HCT116 (cell line): ENCODE results near the gene AHNAK. TPM values are rescaled to one million over a fixed set of nuclear protein-coding genes. Genes with fewer than 3 reads are reported as not detected.

Experiments
- ATAC-seq: fragments of 200-7000 bp; cut with Tn5 transposase; 2 replicates; pipeline ENCODE4 v1.9.1; 2020; ENCODE audit warnings: mild to moderate bottlenecking, moderate library complexity
- BruUV-seq: library from RNA; stranded (reverse); fragments of 400-500 nt; replicated peaks from 2 replicates; lab custom pipeline; 2021; lab: Mats Ljungman, UMichigan
- CTCF ChIA-PET: fragments of 300-600 bp; sonication (Branson Sonifier 250); formaldehyde crosslinking; loops from one replicate; lab custom pipeline; 2021; ENCODE audit warnings: antibody characterized with exemption; lab: Charles Lee
- POLR2A ChIA-PET: fragments of 300-600, 350-600 bp; sonication (Branson Sonifier 250); formaldehyde crosslinking; loops from one replicate; lab custom pipeline; 2021; ENCODE audit warnings: antibody characterized with exemption; lab: Charles Lee
- RAD21 ChIA-PET, 2 experiments: fragments of 300-600 bp; sonication (Branson Sonifier 250); formaldehyde crosslinking; loops; one replicate each; lab custom pipeline; 2023; ENCODE audit warnings: low total read pairs in 2 of 2; ENCODE audit not compliant: uncharacterized antibody in 2 of 2, unreplicated experiment in 2 of 2, low non-redundant PET in 1 of 2; lab: Charles Lee
- DNase-seq: peaks from one replicate; pipeline ENCODE4 v3.0.0-alpha.2; 2010; ENCODE audit warnings: low read depth, low spot score
- H2AFZ ChIP-seq: fragments of 200-600 bp; shearing (Covaris generic), sonication (generic); 2 replicates; pipeline ENCODE4 v1.6.1; 2017; ENCODE audit warnings: low read depth, mixed run types, mixed read lengths, antibody characterized with exemption, low read length; ENCODE audit not compliant: poor library complexity, severe bottlenecking
- H3K27ac ChIP-seq: 2 replicates; pipeline ENCODE4 v1.5.1; 2012; ENCODE audit warnings: low read depth, low read length
- H3K27me3 ChIP-seq: fragments of 200-600 bp; sonication (generic); 2 replicates; pipeline ENCODE4 v1.6.1; 2016; ENCODE audit warnings: mixed run types, low read length, mixed read lengths; ENCODE audit not compliant: insufficient read depth
- H3K36me3 ChIP-seq, 2 experiments: fragments of 200-500 bp in 1 of 2; fragments of 200-600 bp in 1 of 2; sonication (Bioruptor generic) in 1 of 2; sonication (generic) in 1 of 2; 2 replicates each; pipeline versions ENCODE4 v1.5.1 to v1.6.1; 2014 to 2016; ENCODE audit warnings: low read length in 2 of 2, inconsistent platforms in 1 of 2, mixed read lengths in 1 of 2, mixed run types in 1 of 2; ENCODE audit not compliant: insufficient read depth in 2 of 2, control insufficient read depth in 1 of 2
- H3K4me1 ChIP-seq, 2 experiments: fragments of 200-600 bp in 1 of 2; sonication (generic) in 1 of 2; 2 replicates each; pipeline versions ENCODE4 v1.5.1 to v1.6.1; 2012 to 2017; ENCODE audit warnings: low read length in 2 of 2, inconsistent platforms in 1 of 2, mild to moderate bottlenecking in 1 of 2, mixed read lengths in 1 of 2, mixed run types in 1 of 2, moderate library complexity in 1 of 2; ENCODE audit not compliant: insufficient read depth in 2 of 2, control insufficient read depth in 1 of 2
- H3K4me2 ChIP-seq: fragments of 200-600 bp; sonication (generic); 2 replicates; pipeline ENCODE4 v1.6.1; 2017; ENCODE audit warnings: mixed run types, low read length, mixed read lengths
- H3K4me3 ChIP-seq, 2 experiments: fragments of 200-600 bp in 1 of 2; sonication (generic) in 1 of 2; replicated peaks in 1 of 2; 2 replicates each; pipeline ENCODE4 v1.5.1; 2011 to 2016; ENCODE audit warnings: low read length in 2 of 2, control low read depth in 1 of 2, low read depth in 1 of 2, mild to moderate bottlenecking in 1 of 2, mixed read lengths in 1 of 2, mixed run types in 1 of 2
- H3K79me2 ChIP-seq: fragments of 200-600 bp; sonication (generic); 2 replicates; pipeline ENCODE4 v1.6.1; 2017; ENCODE audit warnings: mild to moderate bottlenecking, mixed run types, low read length, moderate library complexity, mixed read lengths; ENCODE audit not compliant: insufficient read depth
- H3K9ac ChIP-seq: fragments of 200-600 bp; sonication (generic); 2 replicates; pipeline ENCODE4 v1.6.1; 2016; ENCODE audit warnings: low read length, mixed read lengths
- H3K9me2 ChIP-seq: fragments of 200-600 bp; sonication (generic), shearing (Covaris generic); 2 replicates; pipeline ENCODE4 v1.6.1; 2017; ENCODE audit warnings: mixed run types, mild to moderate bottlenecking, moderate library complexity; ENCODE audit not compliant: insufficient read depth
- H3K9me3 ChIP-seq, 2 experiments: fragments of 200-500 bp in 1 of 2; fragments of 200-600 bp in 1 of 2; sonication (Bioruptor generic) in 1 of 2; sonication (generic) in 1 of 2; 2 replicates each; pipeline ENCODE4 v1.6.1; 2014 to 2017; ENCODE audit warnings: low read length in 2 of 2, mixed read lengths in 2 of 2, inconsistent platforms in 1 of 2, low read depth in 1 of 2, mild to moderate bottlenecking in 1 of 2, mixed run types in 1 of 2, moderate library complexity in 1 of 2; ENCODE audit not compliant: control insufficient read depth in 1 of 2, insufficient read depth in 1 of 2
- H4K20me1 ChIP-seq: fragments of 200-600 bp; sonication (generic), shearing (Covaris generic); 2 replicates; pipeline ENCODE4 v1.6.1; 2017; ENCODE audit warnings: mixed run types, mild to moderate bottlenecking, moderate library complexity; ENCODE audit not compliant: insufficient read depth
- CBX3 ChIP-seq: IDR thresholded peaks from 2 replicates; pipeline ENCODE4 v1.6.1; 2012; ENCODE audit warnings: low read depth
- CTCF ChIP-seq, 3 experiments: fragments of 200-600 bp in 1 of 3; sonication (generic) in 1 of 3; IDR thresholded peaks in 2 of 3; conservative IDR thresholded peaks in 1 of 3; 2 replicates each; pipeline ENCODE4 v1.5.1; 2012 to 2017; ENCODE audit warnings: low read depth in 2 of 3, low read length in 2 of 3, antibody characterized with exemption in 1 of 3, borderline replicate concordance in 1 of 3, control low read depth in 1 of 3, mild to moderate bottlenecking in 1 of 3, mixed read lengths in 1 of 3, mixed run types in 1 of 3, moderate library complexity in 1 of 3; ENCODE audit not compliant: insufficient read depth in 1 of 3
- ELF1 ChIP-seq: IDR thresholded peaks from 2 replicates; pipeline ENCODE4 v1.6.1; 2012; ENCODE audit warnings: low read depth, borderline replicate concordance
- EZH2 ChIP-seq: fragments of 200-600 bp; sonication (generic); IDR thresholded peaks from 2 replicates; pipeline ENCODE4 v1.6.1; 2017; ENCODE audit warnings: antibody characterized with exemption, mixed run types
- JUND ChIP-seq: IDR thresholded peaks from 2 replicates; pipeline ENCODE4 v1.6.1; 2012
- POLR2A ChIP-seq: IDR thresholded peaks from 2 replicates; pipeline ENCODE4 v1.7.0; 2011; ENCODE audit warnings: borderline replicate concordance; ENCODE audit not compliant: insufficient read depth, insufficient read length; ENCODE audit errors: extremely low read depth
- SIN3A ChIP-seq: IDR thresholded peaks from 2 replicates; pipeline ENCODE4 v1.6.1; 2012; ENCODE audit warnings: low read depth
- SRF ChIP-seq: IDR thresholded peaks from 2 replicates; pipeline ENCODE4 v1.6.1; 2012; ENCODE audit warnings: low read depth
- TCF7L2 ChIP-seq: IDR thresholded peaks from 2 replicates; pipeline ENCODE4 v1.7.0; 2011; ENCODE audit warnings: borderline replicate concordance, inconsistent platforms; ENCODE audit not compliant: insufficient read depth, insufficient read length; ENCODE audit errors: extremely low read depth
- YY1 ChIP-seq: IDR thresholded peaks from 2 replicates; pipeline ENCODE4 v1.6.1; 2011; ENCODE audit warnings: low read length, low read depth, moderate library complexity, mild to moderate bottlenecking; ENCODE audit not compliant: insufficient replicate concordance; ENCODE audit errors: extremely low read depth
- ZBTB33 ChIP-seq: IDR thresholded peaks from 2 replicates; pipeline ENCODE4 v1.6.1; 2011; ENCODE audit warnings: mild to moderate bottlenecking, low read length, moderate library complexity; ENCODE audit not compliant: insufficient replicate concordance; ENCODE audit errors: extremely low read depth
- ZNF274 ChIP-seq: fragments of 200-500 bp; sonication (Bioruptor generic); IDR thresholded peaks from 2 replicates; pipeline ENCODE4 v1.6.1; 2014; ENCODE audit warnings: mild to moderate bottlenecking, low read depth, low read length, inconsistent platforms
- intact Hi-C: fragments of 100-400 bp; cut with micrococcal nuclease; formaldehyde crosslinking; loops from 2 replicates; pipeline ENCODE4 v1.10.0; 2022
- total RNA-seq: library from RNA; stranded (reverse); gene quantifications from one replicate; pipeline ENCODE4 v1.2.1, GENCODE V29; 2021; ENCODE audit not compliant: unreplicated experiment

Gene AHNAK
- total RNA-seq, 1 experiment from 2014 or later: 239 TPM

GRCh38 chr11:62477927-62478326 lies 68.7 kb downstream of the AHNAK start:
- Histone ChIP-seq H3K27ac (no peak overlapping the region), H3K9ac (no peak overlapping the region), H3K79me2 (no peaks in the 10 kb centered on the region), H2AFZ (no peak overlapping the region), H3K9me3 (no peaks in the 10 kb centered on the region), H3K4me3 (no peak overlapping the region), H3K36me3 (no peaks in the 10 kb centered on the region), H3K4me1 (peaks cover 11 to 26% of the 10 kb centered on the region in 2 experiments; a peak in 3 of 4 replicates), H4K20me1 (no peaks in the 10 kb centered on the region), H3K27me3 (no peaks in the 10 kb centered on the region), H3K4me2 (no peak overlapping the region), H3K9me2 (no peaks in the 10 kb centered on the region)
- POLR2A ChIA-PET: no interaction called here
- ATAC-seq (no peak), DNase-seq (no peak)
- TF ChIP-seq POLR2A: no peak
- no peak for TF ChIP-seq CBX3
- TF ChIP-seq EZH2: no peak
- TF ChIP-seq YY1: no peak
- no peak for TF ChIP-seq CTCF (IDR thresholded peaks at IDR 0.05 in 2 of 3, conservative IDR thresholded peaks at IDR 0.05 in 1 of 3; ENCODE audit: borderline replicate concordance in 1 of 3, insufficient read depth in 1 of 3, low read depth in 2 of 3, low read length in 2 of 3)
- TF ChIP-seq ZNF274: no peak
- TF ChIP-seq ZBTB33: no peak
- TF ChIP-seq SIN3A: no peak
- no peak for TF ChIP-seq TCF7L2
- no peak for TF ChIP-seq SRF
- TF ChIP-seq ELF1: no peak
- no peak for TF ChIP-seq JUND
- no TSS peak for BruUV-seq
- intact Hi-C loops: no loop called here
- RAD21 ChIA-PET: no interaction called here
- CTCF ChIA-PET: no interaction called here
